Fibroblast of skin of right biceps (primary cell): Measurements from ENCODE around the gene MAFB.

ENCODE experiments used
- DNase-seq: peaks from one replicate; pipeline ENCODE4 v3.0.0-alpha.2; 2013

Gene MAFB

DNA sequence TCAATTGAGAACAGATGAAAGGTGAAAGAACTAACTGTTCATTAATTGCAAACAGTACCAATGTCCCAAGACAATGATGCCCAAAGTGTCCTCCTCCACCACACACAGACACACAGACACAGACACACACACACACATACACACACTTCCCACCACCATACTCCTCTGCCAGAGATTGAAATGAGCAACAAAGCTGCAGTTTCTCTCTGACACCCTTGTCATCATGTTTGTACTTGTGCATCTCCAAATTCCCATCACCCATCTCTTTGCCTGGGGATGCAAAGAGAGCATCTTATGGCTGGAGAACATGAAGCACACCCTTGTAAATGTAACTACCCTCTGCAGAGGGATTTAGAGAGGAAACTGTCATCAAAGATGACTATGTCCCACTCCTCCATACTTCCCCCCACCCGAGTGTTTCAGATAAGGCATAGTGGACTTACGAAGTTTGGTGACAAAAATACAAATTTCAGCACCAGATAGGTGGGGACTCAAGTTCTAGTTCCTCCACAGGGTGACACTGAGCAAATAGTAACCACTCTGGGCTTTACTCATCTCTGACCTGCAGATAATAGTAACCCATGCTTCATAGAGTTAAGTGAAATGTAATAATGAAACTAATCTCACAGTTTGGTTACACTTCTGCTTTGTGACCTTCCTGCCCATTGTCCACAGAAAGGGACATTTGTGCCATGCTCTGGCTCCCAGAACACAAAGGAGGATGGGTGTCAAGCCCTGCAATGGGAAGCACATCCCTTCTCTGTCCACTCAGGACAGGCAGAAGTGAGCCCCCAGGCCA lies 8.7 kb downstream of the MAFB start:
- no peak for DNase-seq

DNA sequence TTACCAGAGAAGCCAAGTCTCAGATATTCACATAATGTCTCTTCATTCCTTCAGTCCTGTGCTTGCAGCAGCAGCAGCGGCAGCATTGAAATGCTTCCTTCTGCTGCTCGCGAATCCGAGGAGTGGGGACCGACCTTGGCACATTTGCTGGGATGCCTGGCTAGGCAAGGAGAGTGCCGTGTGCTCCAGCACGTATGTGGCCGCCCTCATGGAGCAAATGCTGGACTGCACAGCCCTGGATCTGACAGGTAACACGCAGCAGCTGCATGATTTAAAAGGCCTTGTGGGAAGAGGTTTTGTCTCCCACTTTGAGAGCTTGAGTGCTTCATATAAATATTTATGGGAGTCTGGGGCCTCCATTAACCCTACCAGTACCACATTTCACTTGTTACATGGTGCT lies 9.9 kb downstream of the MAFB start:
- DNase-seq = no peak

DNA sequence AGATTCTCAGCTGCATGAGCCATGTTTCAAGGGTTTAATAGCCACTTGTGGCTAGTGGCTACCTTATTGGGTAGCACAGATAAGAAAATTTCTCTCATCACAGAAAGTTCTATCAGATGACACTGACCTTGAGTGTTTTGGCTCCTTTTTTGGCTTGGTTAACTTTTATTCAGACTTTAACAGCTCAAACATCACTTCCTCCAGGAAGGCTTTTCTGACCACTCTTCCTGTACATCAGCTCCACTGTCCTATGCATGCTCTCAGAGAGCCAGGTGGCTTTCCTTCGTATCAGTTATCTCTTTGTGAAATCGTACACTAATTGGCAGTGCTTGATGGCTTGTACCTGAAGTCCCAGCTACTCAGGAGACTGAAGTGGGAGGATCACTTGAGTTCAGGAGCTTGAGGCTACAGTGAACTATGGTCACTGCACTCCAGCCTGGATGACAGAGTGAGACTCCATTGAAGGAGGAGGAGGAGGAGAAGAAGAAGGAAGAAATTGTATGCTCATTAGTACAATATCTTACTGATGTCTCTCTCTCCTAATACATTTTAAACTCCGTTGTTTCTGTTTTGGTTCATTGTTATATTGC lies 10.7 kb downstream of the MAFB start:
- no peak for DNase-seq

DNA sequence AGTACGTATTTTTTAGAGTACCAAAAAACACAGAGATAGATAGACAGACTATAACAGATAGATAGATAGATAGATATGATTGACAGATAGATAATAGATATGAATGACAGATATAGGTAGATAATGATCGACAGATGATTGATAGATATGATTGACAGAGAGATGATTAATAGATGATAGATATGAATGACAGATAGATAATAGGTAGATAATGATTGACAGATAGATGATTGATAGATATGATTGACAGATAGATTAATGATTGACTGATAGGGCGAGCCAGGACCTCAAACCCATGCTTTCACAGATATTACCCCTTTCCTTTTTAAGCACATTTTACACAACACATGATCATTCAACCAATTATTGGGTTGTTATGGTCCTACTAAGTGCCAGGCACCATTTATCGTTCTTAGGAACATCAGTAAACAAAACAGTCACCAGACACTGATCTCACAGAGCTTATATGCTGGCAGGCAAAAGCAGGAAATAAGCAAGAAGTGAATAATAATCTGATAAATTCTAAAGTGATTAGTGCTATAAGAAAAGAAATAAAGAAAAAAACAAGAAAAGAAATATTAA lies 11.6 kb downstream of the MAFB start:
- DNase-seq = no peak

DNA sequence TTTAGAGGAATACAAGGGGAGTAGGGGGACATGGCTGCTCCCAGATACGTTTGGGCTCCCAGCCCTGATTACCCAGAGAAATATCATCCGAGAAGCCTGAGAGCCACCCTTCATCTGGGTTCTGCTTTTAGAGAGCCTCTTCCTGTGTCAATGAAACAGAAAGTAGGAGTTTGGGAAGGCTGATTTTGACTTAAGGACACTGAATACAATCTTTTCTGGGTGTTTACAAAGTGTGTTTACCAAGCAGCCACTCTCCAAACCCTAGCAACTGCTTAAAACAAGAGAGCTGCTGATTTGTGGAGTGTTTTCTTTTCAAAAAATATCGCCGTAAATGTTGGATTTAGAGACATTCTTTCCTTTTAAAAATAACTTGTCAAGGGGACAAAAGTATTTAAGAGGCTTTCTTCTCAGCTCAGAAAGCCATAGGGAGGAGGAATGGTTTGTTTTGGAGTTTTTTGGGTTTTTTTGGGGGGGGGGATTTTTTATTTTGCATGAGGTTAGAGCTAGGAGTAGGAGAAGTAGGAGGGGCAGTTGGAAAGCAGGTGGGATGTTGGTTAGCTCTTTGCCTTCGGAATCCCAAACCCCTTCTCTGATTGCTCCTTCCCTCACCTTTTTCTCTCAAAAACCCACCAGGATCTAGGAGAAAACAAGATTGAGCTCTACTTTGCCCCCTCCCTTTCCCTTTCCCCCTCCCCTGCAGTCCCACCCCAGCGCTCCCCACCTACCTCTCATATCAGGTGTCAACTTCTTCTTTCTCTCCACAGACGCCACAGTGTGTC lies 12.4 kb downstream of the MAFB start:
- no peak for DNase-seq

DNA sequence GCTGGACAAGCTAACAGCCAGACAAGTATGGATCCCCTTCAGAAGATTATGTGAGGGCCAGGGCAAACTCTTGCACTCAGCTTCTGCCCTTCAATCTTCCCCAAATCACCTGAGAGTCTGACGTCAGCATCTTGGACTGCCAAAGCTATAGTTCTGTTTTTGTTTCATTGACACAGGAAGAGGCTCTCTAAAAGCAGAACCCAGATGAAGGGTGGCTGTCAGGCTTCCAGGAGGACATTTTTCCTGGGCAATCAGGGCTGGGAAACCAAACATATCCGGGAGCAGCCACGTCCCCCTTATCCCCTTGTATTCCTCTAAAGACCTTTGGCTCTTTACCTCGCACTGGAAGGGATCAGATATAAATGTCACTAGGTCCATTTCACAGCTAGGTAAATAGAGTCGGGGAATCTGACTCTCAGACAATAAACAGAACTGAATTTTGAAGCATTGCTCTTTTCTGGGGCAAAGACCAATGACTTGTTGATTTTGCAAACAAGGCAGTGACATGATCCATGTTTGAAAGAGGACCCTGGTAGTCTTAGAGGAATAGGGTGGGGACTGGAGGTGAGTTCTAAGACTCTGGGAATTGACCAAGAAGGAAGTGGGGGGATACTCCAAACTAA lies 13.3 kb downstream of the MAFB start:
- DNase-seq = no peak

DNA sequence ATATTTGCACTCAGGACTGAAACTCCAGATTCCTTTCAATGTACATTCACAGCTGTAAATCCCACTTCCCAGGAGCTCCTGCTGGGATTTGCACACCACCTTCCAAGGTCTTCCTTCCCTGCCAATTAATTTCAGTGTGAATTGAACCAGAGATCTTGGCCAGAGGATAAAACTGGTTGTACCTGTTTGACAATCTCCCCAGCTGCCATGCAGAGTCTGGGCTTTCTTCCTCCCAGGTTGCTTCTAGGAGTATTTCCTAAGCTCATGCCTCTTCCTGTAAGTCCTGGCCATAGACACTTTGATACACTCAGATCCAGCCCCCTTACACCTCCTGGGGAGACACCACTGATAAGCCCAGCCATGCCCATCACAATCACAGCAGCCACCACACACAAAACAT lies 15.6 kb downstream of the MAFB start:
- no peak for DNase-seq

DNA sequence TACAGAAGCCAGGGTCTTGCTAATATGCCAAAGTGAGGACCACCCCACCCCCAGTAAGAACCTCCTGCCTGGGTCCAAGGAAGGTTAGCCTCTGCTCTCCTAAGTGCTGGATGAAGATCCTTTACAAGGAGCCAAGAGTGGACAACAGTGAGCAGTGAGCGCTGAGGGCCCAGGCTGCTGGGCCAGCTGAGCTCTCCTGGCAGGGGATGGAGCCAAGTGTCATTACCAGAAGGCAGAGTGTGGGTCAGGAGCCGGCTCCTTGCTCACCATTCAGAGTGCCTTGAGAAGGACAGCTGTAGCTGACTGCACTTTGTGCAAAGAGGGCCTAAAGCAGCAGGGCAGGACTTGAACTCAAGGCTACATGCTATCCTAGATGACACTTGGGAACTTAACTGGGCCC lies 16.9 kb downstream of the MAFB start:
- DNase-seq = no peak

DNA sequence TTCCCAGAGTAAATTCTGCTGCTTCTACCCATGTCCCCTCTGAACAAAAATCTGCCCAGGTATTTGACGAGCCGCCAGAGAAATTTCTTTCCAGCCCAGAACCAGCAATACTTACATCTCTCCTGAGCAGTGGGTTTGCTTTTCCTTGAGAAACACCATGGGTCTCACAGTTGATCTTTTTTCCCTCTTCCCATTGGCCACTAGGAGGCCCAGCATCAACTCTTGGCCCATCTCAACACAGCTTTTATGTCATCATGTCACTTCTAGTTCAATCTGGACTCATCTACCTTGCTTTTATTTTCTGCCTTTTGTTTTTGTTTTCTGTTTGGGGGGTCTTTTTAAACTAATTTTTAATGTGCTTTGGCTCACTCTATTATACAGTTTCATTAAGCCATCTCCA lies 18.8 kb downstream of the MAFB start:
- no peak for DNase-seq

DNA sequence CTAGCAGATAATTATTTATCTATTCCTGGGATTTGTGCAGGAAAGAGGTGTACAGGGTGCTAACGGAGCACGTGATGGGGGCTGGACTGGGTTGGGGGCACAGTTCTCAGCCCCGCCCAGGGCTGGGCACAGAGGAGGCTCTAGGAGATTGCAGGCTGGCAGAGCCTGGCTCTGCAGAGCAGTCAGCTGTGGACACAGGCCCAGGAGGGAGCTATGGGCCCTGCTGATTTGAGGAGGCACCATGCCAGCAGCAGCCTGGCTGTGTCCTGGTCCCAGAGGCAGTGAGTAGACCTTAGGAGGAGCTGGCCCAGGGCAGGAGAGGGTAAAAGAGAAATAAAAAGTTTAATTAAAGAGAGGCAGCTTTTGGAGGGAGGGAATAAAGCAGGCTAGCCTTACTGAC lies 19.3 kb downstream of the MAFB start:
- no peak for DNase-seq

DNA sequence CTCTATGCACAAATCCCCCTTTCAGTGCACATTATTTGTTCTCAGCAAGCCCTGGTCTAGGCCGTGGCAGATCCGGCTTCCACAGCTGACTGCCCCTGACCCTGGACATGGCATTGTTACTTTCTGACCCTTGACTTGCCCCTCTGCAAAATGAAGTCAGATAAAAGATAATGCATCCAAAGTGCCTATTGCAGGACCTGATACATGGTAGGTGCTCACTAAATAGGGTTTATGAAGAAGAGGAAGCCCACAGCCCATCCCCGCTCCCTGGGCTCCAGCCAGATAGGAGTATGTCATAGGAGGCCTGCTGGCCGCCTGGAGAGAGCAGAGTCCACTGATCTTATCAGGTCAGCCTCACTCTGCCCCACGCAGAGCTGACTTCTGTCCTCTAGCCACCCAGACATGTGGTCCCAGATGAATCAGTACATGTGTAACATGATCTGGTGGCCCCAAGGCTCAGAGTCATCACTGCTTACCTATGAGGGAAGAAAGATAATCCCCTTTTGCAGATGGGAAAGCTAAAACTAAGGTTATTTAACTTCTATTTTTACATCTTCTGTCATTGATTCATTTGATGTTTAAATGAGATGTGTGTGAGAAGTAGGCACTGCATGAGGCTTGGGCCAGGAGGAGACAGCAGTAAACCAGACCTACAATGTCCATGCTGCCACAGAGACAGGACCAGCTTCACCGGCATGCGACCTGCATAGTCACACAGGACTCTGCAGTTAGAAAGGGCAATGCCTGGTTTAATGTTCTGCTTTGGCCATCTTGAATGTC lies 20.4 kb downstream of the MAFB start:
- peak; percentile 65 for DNase-seq

DNA sequence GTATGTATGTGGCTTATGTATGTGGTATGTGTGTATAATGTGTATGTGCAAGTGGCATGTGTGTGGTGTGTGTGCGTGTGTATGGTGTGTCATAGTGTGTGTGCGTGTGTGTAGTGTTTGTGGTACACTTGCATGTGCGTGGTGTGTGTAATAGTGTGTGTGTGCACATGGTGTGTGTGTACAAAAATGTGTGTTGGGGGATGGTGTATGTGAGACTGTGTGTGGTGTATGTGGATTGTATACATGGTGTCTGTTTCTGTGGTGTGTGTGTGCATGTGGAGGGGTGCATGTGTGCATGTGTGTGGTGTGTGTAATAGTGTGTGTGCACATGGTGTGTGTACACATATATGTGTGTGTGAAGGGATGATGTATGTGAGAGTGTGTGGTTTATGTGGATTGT lies 21.5 kb downstream of the MAFB start:
- DNase-seq = no peak

DNA sequence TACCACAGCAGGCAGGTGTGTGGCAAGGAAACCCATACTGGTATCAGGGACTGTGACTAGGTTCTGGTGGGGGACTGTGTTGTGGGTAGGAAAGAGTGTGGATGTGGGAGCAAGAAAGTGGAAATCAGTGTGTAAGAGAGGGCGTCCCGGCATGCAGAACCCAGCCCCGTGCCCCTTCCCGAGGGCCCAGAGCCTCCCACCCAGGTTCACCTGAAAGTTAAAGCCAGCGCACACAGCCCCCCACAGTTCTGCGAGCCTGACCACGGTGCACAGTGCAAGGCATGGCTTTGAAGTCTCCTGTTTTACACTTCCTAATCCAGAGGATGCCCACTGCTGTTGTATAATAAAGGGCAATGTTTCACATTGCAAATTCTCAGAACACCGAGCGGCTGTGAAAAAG lies 22.7 kb downstream of the MAFB start:
- no peak for DNase-seq

DNA sequence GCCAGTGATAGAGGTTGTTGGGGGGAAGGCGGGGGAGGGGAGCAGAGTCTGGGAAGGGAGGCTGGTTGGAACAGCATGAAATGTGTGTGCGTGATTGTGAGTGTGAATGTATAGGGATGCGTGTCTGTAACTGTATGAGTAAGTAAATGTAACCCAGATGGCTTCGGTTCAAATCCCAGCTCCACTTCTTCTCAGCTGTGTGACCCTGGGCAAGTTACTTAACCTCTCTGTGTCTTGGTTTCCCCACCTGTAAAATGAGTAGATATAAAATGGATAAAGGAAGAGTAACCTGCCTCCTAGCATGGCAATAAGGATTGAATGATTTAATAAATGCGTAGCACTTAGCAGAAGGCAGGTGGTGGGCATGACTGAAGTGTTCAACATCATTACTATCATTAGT lies 24.1 kb downstream of the MAFB start:
- no peak for DNase-seq

DNA sequence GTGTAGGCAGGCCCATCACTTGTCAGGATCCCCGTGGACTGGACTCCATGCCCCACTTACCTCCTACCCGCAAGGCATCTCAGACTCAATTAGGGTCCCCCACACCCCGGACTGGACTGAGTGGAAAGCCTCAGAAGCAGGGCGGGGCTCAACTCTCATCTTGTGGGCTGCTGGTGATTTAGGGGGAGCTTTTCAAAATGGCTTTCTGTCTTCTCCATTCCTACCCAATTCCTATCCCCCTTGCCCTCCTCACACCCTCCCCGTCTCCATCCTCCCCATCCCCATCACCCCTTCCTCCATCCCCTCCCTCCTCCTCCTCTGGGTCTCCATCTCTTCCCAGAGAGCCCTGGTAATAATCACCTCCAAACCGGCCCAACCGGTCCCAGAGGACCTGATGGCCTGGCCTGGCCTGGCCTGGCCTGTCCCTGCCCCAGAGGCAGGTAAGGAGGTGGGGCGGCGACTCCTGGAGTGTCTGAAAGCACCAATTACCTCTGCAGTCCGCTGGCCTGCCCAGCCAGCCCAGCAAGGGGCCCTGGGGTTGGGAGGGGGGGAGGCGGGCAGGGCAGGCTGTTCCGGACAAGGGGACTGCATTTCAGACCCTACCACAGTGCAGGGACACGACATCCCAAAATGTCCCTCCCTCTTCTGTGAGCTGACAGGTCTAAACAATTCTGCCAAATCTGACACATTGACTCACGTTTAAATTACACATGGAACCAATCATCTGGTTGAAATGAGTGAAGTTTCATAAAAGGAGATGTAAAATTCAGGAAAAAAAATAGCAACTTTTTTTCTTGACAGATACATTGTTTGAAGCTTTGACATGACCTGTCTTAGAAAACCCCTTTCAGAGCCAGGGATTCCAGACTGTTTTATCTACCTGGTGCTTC lies 24.8 kb downstream of the MAFB start:
- DNase-seq = no peak

DNA sequence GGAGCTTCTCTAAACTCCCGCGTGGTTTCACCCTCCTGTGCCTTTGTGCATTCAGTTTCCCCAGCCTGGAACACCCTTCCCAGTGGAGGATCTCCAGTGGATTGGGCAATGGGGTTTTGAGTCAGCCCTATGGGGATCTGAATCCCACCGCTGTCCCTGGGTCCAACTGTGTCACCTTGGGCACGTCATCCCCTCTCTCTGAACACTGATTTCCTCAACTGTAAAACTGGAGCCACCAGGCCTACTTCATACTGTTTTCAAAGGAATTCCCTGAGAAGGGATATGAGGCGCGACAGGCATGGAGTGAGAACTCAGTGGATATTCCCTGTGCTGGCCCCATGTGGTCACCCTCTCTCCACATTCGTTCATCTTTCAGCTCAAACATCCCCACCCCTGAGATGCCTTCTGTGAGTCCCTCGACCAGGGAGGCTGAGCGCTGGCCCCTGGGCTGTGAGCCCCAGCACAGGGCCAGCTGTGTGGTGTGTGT lies 25.7 kb downstream of the MAFB start:
- DNase-seq = no peak

DNA sequence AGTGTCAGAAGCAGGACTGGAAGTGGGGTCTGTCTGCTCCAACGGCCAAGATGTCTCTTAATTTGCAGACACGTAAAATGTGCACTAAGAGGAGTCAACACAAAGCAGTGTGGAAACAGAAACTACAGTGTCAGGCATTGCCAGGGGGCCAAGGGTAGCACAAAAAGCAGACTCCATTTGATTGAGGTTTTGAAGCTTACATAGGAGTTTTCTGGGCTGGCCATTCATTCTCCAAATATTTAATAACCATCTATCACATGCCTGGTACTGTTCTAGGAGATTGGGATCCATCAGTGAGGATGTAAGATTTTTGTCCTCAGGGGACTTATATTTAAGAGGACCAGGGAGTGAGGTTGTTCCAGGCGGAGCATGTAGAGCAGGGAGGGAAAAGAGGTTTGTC lies 29.5 kb downstream of the MAFB start:
- DNase-seq = no peak

DNA sequence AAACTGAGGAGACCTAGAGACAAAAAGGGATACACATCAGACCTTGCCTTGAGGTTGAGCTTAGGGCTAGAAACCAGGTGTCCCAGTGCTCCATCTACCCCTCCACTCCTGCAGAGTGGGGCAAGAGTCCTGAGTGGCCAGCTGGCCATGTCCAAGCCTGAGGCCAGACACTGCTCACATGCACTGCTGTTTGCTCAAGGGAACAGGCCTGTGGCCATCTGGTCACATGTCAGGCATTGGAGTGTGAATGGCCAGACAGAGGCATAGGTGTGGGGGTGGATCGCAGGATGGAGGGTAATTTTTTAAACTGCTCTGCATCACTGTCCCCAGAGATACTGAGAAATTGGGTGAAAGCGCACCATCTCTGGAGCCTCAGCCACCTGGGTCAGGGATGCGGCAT lies 30.5 kb downstream of the MAFB start:
- no peak for DNase-seq

DNA sequence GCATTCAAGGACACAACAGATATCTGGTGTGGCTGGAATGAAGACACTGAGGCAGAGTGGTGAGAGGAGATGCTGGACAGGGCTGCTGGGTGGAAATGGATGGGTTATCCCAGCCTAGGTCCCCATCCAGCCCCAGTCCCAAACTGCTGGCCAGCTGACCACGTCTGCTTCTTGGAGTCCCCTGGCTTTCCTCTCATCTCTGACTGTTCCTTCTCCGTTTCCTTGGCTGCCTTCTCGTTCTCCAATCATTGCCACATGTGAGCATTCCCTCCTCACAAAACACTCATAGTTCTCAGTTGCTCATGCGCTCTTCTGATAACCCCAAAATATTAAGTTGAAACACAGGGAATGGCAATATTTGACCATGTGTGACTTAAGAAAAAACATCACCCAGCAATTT lies 31.5 kb downstream of the MAFB start:
- no peak for DNase-seq

DNA sequence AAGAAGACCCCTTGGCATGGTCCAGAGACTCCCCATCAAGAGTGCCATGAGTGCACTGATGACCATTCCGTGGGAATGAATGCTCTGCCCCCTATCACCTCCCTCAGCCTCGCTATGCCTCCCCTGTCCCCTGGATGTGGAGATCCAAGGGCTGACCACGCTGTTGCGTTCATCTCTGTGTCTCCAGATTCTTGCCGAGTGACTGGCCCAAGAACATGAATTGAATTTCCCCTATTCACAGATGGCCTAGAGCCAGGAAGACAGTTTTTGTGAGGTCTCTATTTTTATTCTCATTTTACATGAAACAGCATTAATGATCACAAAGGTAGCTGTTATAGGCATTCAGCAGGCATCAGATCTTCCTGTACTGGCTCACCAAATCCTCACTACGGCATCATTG lies 33.6 kb downstream of the MAFB start:
- DNase-seq = peak; percentile 43

DNA sequence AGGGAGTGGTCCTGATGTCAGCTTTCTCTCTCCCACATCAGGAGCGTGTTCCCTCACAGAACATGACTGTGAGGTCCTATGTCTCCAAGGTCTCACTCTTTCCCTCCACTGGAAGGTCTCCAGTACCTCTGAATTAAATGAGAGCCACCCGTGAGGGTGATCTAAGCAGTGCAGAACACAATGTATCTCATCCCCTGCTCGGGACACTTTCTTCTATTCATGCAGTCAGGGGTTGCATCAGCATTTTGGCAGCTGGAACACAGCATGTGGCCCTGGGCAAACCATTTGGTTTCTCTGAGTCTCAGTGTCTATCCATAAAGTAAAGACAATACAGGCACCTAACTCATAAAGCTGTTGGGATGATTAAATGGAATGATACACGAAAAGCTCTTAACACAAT lies 34.2 kb downstream of the MAFB start:
- peak; percentile 38 for DNase-seq
